ENCODE measurements around the gene KCNQ1.

KCNQ1 gene

DNA sequence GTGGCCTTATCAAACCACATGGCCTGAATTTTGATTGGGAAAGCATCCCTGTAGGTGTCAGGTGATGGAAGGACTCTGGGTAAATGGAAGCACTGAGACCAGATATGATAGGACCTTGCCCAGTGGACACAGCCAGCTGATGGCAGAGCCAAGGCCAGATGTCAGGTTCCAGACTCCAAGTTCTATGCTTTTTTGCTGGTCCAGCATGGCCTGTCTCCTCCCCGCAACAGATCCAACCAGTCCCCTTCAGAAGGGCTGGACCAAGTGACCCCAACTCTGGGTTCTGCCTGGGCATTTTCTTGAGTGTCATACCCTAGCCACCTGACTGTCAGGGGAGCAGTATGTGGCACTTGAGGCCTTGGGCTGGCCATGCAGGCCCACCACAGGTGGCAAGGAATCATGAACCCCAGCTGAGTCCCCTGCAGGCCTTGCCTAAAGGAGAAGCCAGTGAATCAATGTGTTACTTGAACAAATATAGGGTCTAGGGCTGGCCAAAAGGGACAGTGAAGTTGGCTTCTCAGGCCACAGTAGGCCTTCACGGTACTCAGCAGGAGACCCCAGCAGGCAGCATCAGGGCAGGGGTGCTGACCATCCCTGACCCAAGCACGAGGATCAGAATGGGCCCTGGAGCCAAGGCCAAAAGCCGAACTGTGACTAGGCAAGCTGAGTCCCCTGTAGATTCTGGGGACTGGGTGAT, 227.9 kb downstream of the KCNQ1 start:
- Histone ChIP-seq H4K20me1 (ENCODE audit: insufficient read depth, low read length) (no peaks in the 10 kb centered on the region), H3K36me3 (ENCODE audit: insufficient read depth, low read length) (no peaks in the 10 kb centered on the region), H3K79me2 (ENCODE audit: insufficient read depth, low read length) (no peaks in the 10 kb centered on the region), H3F3A (ENCODE audit: insufficient read depth, low read length) (no peaks in the 10 kb centered on the region), H3K27me3 (ENCODE audit: insufficient read depth, low read length) (no peaks in the 10 kb centered on the region), H3K4me3 (ENCODE audit: low read depth, low read length, poor library complexity, severe bottlenecking) (no peak overlapping the region), H3K4me2 (ENCODE audit: low read length) (no peak overlapping the region), H2AFZ (ENCODE audit: low read length) (no peak overlapping the region), H3K9me3 (ENCODE audit: low read length) (no peaks in the 10 kb centered on the region), H3K4me1 (ENCODE audit: insufficient read depth, low read length, severe bottlenecking) (peaks cover 9% of the 10 kb centered on the region), H3K9ac (ENCODE audit: low read length) (no peak overlapping the region), H3K9me2 (ENCODE audit: low read depth, low read length) (no peaks in the 10 kb centered on the region), H3K27ac (ENCODE audit: low read depth, low read length, poor library complexity, severe bottlenecking) (no peak overlapping the region)
- TF ChIP-seq EZH2 (IDR thresholded peaks at IDR 0.05; ENCODE audit: borderline replicate concordance, low read length) = no peak
- TF ChIP-seq, protein P1, sequence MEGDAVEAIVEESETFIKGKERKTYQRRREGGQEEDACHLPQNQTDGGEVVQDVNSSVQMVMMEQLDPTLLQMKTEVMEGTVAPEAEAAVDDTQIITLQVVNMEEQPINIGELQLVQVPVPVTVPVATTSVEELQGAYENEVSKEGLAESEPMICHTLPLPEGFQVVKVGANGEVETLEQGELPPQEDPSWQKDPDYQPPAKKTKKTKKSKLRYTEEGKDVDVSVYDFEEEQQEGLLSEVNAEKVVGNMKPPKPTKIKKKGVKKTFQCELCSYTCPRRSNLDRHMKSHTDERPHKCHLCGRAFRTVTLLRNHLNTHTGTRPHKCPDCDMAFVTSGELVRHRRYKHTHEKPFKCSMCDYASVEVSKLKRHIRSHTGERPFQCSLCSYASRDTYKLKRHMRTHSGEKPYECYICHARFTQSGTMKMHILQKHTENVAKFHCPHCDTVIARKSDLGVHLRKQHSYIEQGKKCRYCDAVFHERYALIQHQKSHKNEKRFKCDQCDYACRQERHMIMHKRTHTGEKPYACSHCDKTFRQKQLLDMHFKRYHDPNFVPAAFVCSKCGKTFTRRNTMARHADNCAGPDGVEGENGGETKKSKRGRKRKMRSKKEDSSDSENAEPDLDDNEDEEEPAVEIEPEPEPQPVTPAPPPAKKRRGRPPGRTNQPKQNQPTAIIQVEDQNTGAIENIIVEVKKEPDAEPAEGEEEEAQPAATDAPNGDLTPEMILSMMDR (IDR thresholded peaks at IDR 0.05; ENCODE audit: low read length) = no peak

DNA sequence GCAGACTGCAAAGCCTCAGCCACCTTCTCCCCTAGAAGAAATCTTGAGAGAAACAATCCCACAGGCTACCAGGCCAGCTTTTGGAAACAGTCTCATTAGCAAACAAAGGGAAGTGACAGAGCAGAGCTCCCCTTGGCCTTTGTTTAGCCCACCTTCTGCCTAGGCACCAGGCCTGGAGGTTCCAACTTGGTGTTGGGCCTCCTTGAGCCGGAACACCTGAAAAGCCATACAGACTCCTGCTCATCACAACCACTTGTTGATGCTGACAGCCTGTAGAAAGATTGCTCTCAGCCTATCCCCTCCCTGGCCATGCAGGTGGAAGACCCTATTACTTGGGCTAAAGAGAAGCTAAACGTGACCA, 228.4 kb downstream of the KCNQ1 start:
- Histone ChIP-seq H3F3A (ENCODE audit: insufficient read depth, low read length) (no peaks in the 10 kb centered on the region), H3K9me3 (ENCODE audit: low read length) (no peaks in the 10 kb centered on the region), H3K4me2 (ENCODE audit: low read length) (no peak overlapping the region), H3K4me1 (ENCODE audit: insufficient read depth, low read length, severe bottlenecking) (peaks cover 11% of the 10 kb centered on the region), H4K20me1 (ENCODE audit: insufficient read depth, low read length) (no peaks in the 10 kb centered on the region), H3K27ac (ENCODE audit: low read depth, low read length, poor library complexity, severe bottlenecking) (no peak overlapping the region), H3K9me2 (ENCODE audit: low read depth, low read length) (no peaks in the 10 kb centered on the region), H3K36me3 (ENCODE audit: insufficient read depth, low read length) (no peaks in the 10 kb centered on the region), H3K9ac (ENCODE audit: low read length) (no peak overlapping the region), H2AFZ (ENCODE audit: low read length) (no peak overlapping the region), H3K4me3 (ENCODE audit: low read depth, low read length, poor library complexity, severe bottlenecking) (no peak overlapping the region), H3K27me3 (ENCODE audit: insufficient read depth, low read length) (no peaks in the 10 kb centered on the region), H3K79me2 (ENCODE audit: insufficient read depth, low read length) (no peaks in the 10 kb centered on the region)
- TF ChIP-seq, protein P1 (IDR thresholded peaks at IDR 0.05; ENCODE audit: low read length) = no peak
- no peak for TF ChIP-seq EZH2 (IDR thresholded peaks at IDR 0.05; ENCODE audit: borderline replicate concordance, low read length)

DNA sequence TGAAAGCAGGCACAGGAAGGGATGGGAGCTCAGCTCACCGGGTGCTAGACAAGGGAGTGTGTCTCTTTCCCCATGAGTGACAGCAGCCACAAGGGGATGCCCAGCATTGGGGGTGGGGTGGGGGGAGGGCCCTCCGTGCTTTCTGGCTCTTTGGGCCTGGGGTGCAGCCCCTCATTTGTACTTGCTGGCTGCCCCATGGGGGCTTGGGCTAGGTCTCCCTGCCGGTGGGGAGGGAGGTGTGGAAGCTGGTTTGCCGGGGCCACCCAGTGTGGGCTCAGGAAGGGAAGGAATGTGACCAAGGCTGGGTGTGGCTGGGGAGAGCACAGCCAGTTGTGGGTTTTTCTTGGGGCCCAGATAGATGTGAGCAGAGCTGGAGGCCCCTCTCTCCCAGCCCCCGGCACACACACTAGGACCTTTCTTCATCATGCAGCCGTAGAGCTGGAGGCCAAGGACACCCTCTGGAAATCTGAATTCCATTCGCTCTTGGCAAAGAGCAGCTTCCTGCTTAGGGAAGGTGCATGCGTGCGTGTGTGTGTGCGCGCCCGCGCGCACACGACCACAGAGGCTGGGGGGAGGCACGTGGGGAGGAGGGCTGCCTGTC, 229.2 kb downstream of the KCNQ1 start:
- TF ChIP-seq, protein P1 (IDR thresholded peaks at IDR 0.05; ENCODE audit: low read length) = no peak
- no peak for TF ChIP-seq EZH2 (IDR thresholded peaks at IDR 0.05; ENCODE audit: borderline replicate concordance, low read length)
- Histone ChIP-seq H3K4me3 (ENCODE audit: low read depth, low read length, poor library complexity, severe bottlenecking) (no peak overlapping the region), H3K4me2 (ENCODE audit: low read length) (no peak overlapping the region), H3K27ac (ENCODE audit: low read depth, low read length, poor library complexity, severe bottlenecking) (no peak overlapping the region), H3K9me2 (ENCODE audit: low read depth, low read length) (no peaks in the 10 kb centered on the region), H2AFZ (ENCODE audit: low read length) (no peak overlapping the region), H3K79me2 (ENCODE audit: insufficient read depth, low read length) (no peaks in the 10 kb centered on the region), H3K4me1 (ENCODE audit: insufficient read depth, low read length, severe bottlenecking) (peaks cover 11% of the 10 kb centered on the region), H4K20me1 (ENCODE audit: insufficient read depth, low read length) (no peaks in the 10 kb centered on the region), H3K27me3 (ENCODE audit: insufficient read depth, low read length) (no peaks in the 10 kb centered on the region), H3K9ac (ENCODE audit: low read length) (no peak overlapping the region), H3F3A (ENCODE audit: insufficient read depth, low read length) (no peaks in the 10 kb centered on the region), H3K36me3 (ENCODE audit: insufficient read depth, low read length) (no peaks in the 10 kb centered on the region), H3K9me3 (ENCODE audit: low read length) (no peaks in the 10 kb centered on the region)
